Right lung (tissue), 10 donors: ENCODE measurements around the gene INPPL1. TPM values are rescaled to one million over a fixed set of nuclear protein-coding genes. Genes with fewer than 3 reads are reported as not detected.
"Not testable (repeated sequence)": the region's sequence is repeated elsewhere in the genome, so short reads cannot be mapped to it uniquely, and the experiment has no call there.

Experiments
- DNase-seq, 2 donors: peaks; one replicate each; pipeline ENCODE4 v3.0.0-alpha.2; 2013
- long read RNA-seq, 8 donors: transcript quantifications; one replicate each; lab custom pipeline, GENCODE V29; 2026
- polyA plus RNA-seq, 5 donors: library from polyadenylated mRNA; unstranded; fragments of 120-200 nt; gene quantifications; one replicate each; pipeline versions ENCODE4 v1.2.1 to v1.2.3, GENCODE V29; 2013; ENCODE audit warnings: inconsistent platforms in 1 of 5, low replicate concordance in 1 of 5; ENCODE audit not compliant: insufficient read length in 5 of 5, insufficient read depth in 1 of 5

INPPL1 gene, protein sequence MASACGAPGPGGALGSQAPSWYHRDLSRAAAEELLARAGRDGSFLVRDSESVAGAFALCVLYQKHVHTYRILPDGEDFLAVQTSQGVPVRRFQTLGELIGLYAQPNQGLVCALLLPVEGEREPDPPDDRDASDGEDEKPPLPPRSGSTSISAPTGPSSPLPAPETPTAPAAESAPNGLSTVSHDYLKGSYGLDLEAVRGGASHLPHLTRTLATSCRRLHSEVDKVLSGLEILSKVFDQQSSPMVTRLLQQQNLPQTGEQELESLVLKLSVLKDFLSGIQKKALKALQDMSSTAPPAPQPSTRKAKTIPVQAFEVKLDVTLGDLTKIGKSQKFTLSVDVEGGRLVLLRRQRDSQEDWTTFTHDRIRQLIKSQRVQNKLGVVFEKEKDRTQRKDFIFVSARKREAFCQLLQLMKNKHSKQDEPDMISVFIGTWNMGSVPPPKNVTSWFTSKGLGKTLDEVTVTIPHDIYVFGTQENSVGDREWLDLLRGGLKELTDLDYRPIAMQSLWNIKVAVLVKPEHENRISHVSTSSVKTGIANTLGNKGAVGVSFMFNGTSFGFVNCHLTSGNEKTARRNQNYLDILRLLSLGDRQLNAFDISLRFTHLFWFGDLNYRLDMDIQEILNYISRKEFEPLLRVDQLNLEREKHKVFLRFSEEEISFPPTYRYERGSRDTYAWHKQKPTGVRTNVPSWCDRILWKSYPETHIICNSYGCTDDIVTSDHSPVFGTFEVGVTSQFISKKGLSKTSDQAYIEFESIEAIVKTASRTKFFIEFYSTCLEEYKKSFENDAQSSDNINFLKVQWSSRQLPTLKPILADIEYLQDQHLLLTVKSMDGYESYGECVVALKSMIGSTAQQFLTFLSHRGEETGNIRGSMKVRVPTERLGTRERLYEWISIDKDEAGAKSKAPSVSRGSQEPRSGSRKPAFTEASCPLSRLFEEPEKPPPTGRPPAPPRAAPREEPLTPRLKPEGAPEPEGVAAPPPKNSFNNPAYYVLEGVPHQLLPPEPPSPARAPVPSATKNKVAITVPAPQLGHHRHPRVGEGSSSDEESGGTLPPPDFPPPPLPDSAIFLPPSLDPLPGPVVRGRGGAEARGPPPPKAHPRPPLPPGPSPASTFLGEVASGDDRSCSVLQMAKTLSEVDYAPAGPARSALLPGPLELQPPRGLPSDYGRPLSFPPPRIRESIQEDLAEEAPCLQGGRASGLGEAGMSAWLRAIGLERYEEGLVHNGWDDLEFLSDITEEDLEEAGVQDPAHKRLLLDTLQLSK
- polyA plus RNA-seq: 100 to 1,000 TPM; 136 to 204 (median 177) TPM
- long read RNA-seq, donor 1, full-length matches to known transcripts: 7 of 61 reads
- long read RNA-seq, donor 1, partial matches to known transcripts: 54 of 61 reads
- long read RNA-seq, donor 1, other reads (novel, unspliced or antisense): 0 of 61 reads
- long read RNA-seq, donor 2, full-length matches to known transcripts: 5 of 70 reads
- long read RNA-seq, donor 2, partial matches to known transcripts: 65 of 70 reads
- long read RNA-seq, donor 2, other reads (novel, unspliced or antisense): 0 of 70 reads
- long read RNA-seq, donor 3, full-length matches to known transcripts: 11 of 108 reads
- long read RNA-seq, donor 3, partial matches to known transcripts: 97 of 108 reads
- long read RNA-seq, donor 3, other reads (novel, unspliced or antisense): 0 of 108 reads
- long read RNA-seq, donor 4, full-length matches to known transcripts: 10 of 76 reads
- long read RNA-seq, donor 4, partial matches to known transcripts: 66 of 76 reads
- long read RNA-seq, donor 4, other reads (novel, unspliced or antisense): 0 of 76 reads
- long read RNA-seq, donor 5, partial matches to known transcripts: 26 of 34 reads
- long read RNA-seq, donor 5, other reads (novel, unspliced or antisense): 0 of 34 reads
- long read RNA-seq, donor 6, full-length matches to known transcripts: 7 of 59 reads
- long read RNA-seq, donor 6, partial matches to known transcripts: 52 of 59 reads
- long read RNA-seq, donor 6, other reads (novel, unspliced or antisense): 0 of 59 reads
- long read RNA-seq, donor 7, full-length matches to known transcripts: 9 of 142 reads
- long read RNA-seq, donor 7, partial matches to known transcripts: 133 of 142 reads
- long read RNA-seq, donor 7, other reads (novel, unspliced or antisense): 0 of 142 reads
- long read RNA-seq, donor 8, full-length matches to known transcripts: 4 of 4 reads
- long read RNA-seq, donor 8, partial matches to known transcripts: 0 of 4 reads
- long read RNA-seq, donor 8, other reads (novel, unspliced or antisense): 0 of 4 reads

DNA sequence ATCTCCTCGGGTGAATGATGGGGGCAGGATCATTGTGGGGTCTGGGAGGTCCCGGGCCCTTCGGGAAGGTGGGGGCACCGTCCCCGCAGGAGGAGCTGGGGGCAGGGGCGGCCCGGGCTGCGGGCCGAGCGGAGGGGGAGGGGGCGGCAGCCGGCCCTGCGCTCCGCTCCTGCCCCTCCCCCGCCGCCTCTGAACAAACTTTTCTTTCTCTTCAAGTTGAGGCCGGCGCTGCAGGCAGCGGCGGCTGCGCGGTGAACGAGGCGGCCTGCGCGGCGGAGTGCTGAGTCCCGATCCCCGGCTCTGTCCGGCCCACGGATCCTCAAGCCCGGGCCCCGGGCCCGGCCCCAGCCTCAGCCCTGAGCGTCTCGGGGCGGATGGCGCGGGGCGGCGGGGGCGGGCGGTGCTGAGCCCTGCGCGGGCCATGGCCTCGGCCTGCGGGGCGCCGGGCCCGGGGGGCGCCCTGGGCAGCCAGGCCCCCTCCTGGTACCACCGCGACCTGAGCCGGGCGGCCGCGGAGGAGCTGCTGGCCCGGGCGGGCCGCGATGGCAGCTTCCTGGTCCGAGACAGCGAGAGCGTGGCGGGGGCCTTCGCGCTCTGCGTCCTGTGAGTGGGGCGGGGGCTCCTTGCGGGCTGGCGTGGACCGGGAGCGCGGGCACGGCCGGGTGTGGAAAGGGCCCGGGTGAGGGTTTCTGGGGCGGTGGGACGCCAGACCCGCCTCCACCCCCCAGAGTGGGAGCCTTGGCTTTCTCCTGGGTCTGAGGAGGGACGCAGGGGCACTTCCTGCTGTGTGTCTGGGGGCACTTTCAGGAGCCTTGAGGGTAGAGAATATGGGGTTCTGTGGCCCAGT is at the start of gene INPPL1:
TSS of gene INPPL1 (plus strand) at position 204 of the 847 bp plus-strand sequence. CDS start at position 422, 218 bp downstream.
- DNase-seq: peak; percentile 56 to 59

DNA sequence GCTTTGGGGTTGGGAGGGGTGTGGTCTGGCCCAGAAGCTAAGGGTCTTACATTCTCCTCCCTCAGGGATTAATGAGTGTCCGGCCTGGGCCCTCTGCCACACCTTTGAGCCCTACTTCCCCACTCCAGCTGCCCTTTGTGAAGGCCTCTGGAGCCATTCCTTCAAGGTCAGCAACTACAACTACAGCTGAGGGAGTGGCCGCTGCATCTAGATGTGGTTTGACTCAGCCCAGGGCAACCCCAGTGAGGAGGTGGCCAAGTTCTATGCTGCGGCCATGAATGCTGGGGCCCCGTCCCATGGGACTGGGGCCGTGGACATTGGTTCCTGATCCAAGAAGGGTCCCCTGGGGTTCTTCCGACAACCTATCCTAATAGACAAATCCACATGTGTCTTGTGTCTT is 46.9 kb upstream of the INPPL1 start:
- DNase-seq: no peak

DNA sequence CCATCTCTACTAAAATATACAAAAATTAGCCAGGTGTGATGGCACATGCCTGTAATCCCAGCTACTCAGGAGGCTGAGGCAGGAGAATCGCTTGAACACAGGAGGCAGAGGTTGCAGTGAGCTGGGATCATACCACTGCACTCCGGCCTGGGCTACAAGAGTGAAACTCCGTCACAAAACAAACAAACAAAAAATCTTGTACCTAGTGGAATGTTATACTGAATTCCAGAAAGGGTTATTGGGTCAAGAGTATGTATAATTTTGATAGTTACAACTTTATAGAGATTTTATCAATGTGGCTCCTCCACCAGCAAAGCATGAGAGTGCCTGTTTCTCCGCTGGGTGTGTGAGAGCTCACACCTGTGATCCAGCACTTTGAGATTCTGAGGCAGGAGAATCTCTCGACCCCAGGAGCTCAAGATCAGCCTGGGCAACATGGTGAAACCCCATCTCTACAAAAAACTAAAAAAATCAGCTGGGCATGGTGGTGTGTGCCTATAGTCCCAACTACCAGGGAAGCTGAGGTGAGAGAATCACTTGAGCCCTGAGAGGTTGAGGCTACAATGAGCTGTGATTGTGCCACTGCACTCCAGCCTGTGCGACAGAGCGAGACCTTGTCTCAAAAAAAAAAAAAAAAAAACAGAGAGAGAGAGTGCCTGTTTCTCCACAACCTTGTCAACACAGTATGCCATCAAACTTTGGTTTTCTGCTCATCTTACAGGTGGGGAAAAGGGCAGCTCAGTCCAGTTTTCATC is 45.3 kb upstream of the INPPL1 start:
- no peak for DNase-seq

DNA sequence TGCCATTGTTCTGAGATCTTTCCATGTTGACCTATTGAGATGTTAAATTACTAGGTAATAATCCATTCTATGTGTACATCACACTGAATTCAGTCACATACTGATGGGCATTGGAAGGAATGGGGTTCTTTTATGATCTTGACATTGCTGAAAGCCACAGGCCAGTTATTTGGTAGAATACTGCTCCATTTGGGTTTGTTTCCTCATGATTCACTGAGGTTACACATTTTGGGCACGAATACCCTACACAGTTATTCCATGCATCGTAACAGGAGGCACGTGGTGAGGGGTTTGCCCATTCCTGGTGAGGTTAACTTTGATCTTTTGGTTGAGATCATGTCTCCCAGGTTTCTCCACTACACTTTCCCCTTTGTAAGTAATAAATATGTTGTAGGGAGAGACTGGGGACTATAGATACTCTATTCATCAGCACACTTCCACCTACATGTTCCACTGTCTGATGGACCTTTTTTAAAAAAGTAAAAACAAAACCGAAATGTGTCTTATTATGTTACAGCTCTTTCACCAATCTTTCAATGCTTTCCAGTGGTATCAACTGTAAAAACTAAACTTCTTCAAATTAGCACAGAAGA is 44.7 kb upstream of the INPPL1 start:
- DNase-seq: no peak

DNA sequence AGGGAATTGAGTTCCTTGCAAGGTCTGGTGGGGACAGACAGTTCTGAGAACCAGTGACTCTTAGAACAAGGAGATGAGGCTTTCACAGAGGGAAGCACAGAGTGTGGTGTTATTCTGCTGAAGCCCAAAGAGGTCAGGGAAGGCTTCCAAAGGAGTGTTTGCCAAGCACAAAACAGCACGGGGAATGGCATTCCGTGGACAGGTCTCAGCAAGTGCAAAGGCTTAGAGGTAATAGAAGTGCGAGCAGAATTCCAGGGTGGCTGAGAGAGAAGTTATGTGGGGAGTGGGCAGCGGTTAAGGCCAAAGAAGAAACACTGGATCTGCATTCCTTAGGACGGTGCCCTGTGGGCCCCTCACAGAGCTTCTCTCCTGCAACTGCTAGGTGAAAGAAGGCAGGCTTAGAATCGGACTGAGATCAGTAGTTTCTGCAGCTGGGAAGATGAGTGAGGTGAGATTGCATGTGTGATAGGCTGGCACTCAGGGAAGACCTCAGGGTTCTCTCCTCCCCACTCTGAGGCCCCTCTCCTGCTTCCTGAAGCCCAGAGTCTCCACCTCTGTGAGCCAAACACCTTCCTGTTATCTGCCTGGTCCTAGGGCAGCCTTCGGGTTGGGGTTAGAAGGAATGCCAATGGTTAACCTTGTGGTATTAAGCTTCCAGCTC is 43.5 kb upstream of the INPPL1 start:
- not testable (repeated sequence) for DNase-seq

DNA sequence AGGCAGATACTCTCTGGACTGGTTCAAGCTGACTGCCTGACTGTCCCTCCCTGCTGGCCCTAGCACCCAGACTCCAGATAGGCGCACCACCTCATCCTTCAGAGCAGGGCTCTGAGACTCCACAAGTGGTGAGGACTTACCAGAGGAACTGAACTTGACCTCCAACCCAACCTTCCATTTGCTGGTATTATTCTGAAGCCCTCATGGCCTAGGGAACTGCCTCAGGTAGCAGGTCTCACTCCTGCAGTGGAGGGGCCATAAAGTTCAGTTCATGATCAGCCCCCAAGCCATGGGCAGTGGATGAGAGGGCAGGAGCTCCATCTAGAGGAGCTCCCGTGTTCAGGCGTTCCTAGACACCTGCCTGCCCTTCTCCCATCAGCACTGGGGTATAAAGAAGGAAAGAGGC is 43.0 kb upstream of the INPPL1 start:
- not testable (repeated sequence) for DNase-seq

DNA sequence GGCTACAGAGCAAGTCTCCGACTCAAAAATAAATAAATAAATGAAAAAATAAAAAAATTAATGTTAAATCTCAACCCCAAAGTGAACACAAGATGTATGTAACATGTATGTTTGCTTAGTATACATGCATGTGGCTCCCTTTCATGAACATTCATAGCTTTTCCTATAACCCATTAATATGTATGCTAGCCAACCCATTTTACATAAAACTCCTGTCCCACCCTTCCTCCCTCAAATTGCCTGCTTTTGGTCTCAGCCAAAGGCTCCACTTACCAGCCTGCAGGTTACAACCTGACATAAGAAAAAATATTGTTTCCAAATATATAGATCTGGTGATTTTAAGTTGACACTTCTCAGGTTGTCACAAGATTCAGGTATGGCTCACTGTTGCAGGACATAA is 36.3 kb upstream of the INPPL1 start:
- DNase-seq: no peak

DNA sequence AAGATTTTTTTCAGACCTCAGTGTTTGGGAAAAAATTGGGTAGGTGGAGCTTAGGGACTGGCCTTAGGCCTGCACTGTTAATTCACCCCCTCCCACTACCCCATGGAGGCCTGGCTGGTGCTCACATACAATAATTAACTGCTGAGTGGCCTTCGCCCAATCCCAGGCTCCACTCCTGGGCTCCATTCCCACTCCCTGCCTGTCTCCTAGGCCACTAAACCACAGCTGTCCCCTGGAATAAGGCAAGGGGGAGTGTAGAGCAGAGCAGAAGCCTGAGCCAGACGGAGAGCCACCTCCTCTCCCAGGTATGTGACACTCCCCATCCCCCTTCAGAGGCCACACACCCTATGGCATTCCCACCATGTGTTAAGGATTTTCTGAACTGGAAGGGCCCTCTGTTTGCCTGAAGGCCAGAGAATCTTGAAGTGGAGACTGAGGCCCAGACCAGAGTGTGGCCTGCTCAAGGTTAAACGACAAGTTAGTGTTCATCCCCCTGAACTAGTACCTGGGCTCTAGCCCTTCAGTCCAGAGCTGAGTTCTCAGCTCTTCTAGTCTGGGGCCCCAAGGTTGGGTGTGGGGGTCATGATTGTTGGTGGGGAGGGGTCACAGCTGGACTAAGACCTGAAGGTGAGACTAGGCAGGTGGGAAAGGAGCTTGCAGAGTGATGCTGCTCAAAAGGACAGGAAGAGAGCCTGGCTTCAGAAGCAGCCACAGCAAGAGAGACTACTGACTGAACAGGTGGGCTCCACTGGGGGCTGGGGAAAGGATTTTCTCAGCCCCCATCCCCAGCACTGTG is 34.9 kb upstream of the INPPL1 start:
- DNase-seq: peak; percentile 89 to 92

DNA sequence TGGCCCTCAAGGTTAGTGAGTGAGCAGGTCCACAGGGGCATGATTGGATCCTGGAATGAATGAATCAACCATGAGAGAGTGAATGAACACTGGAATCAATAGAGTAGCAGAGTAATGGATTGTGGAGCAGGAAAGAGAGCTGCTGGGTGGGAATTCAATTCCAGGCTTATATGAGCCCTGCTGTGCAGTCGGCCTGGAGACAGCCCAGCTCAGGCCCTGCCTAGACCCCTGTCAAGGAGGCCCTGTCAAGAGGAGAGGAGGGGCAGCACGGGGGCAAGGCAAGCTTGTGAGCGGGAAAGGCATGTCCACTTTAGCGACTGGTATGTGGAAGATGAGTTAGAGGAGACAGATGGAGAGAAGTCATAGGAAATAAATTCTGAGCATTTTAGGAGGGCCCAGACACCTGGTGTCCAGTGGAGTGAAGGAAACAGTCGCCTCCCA is 33.9 kb upstream of the INPPL1 start:
- no peak for DNase-seq

DNA sequence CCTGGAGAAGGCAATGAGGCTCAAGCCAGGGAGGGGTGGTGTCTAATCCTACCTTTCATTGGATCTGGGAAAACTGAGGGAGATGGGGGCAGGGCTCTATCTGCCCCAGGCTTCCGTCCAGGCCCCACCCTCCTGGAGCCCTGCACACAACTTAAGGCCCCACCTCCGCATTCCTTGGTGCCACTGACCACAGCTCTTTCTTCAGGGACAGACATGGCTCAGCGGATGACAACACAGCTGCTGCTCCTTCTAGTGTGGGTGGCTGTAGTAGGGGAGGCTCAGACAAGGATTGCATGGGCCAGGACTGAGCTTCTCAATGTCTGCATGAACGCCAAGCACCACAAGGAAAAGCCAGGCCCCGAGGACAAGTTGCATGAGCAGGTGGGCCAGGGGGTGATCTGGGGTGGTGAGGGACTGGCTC is 32.6 kb upstream of the INPPL1 start, which contains the start of gene FOLR1:
TSS of gene FOLR1 (plus strand) at position 180 of the 421 bp plus-strand sequence. CDS start at position 214, 34 bp downstream.
- no peak for DNase-seq

DNA sequence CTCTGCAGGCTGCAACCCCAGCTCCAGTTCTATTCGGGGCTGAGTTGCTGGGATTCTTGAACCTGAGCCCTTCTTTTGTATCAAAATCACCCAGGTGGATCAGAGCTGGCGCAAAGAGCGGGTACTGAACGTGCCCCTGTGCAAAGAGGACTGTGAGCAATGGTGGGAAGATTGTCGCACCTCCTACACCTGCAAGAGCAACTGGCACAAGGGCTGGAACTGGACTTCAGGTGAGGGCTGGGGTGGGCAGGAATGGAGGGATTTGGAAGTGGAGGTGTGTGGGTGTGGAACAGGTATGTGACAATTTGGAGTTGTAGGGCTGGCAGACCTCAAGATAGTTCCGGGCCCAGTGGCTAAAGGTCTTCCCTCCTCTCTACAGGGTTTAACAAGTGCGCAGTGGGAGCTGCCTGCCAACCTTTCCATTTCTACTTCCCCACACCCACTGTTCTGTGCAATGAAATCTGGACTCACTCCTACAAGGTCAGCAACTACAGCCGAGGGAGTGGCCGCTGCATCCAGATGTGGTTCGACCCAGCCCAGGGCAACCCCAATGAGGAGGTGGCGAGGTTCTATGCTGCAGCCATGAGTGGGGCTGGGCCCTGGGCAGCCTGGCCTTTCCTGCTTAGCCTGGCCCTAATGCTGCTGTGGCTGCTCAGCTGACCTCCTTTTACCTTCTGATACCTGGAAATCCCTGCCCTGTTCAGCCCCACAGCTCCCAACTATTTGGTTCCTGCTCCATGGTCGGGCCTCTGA is 28.9 kb upstream of the INPPL1 start:
- DNase-seq: no peak

DNA sequence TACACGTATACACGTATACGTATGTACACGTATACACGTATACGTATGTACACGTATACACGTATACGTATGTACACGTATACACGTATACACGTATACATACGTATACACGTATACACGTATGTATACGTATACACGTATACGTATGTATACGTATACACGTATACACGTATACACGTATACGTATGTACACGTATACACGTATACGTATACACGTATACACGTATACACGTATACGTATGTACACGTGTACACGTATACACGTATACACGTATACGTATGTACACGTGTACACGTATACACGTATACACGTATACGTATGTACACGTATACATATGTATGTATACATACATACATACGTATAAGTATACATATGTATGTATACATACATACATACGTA is 23.1 kb upstream of the INPPL1 start:
- not testable (repeated sequence) for DNase-seq

DNA sequence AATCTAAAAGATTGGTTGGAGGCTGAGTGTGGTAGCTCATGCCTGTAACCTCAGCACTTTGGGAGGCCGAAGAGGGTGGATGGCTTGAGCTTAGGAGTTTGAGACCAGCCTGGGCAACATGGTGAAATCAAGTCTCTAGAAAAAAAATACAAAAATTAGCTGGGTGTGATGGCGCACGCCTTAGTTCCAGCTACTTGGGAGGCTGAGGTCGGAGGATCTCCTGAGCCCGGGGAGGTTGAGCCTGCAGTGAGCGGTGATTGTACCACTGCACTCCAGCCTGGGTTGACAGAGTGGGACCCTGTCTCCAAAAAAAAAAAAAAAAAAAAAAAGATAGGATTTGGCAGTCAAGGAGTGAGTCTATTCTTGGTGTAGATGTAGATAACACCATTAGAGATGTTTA is 22.0 kb upstream of the INPPL1 start:
- no peak for DNase-seq

DNA sequence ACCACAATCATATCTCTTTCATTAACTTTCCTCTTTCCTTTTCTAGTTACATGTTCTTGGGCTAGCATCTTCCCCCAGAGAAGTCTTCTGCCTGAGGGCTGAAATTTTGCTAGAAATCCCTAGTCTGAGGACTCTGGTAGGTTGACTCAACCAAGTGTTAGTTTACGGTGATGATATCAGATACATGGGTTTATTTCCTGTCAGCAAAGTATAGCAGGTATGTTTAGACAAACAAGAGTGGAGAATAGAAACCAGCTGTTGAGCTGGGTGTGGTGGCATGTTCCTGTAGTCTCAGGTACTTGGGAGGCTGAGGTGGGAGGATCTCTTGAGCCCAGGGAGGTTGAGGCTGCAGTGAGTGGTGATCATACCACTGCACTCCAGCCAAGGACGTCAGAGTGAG is 21.4 kb upstream of the INPPL1 start:
- DNase-seq: no peak

DNA sequence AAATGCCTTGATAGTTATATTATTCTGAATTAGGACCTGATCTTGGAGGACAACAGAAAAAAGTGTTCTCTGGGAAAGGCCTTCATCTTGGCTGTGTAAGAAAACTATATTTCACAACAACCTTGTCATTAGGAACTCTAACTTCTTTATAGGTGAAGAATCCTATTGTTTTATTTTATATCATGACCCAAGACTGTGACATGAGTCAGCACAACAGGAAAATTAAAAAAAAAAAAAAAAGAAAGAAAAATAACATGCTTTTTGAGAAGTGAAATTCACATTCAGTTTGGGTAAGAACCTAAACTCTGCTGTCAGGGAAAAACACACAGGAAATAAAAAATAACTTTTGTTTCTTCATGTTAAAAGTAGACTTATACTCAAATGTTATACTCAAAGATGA is 19.7 kb upstream of the INPPL1 start:
- no peak for DNase-seq
